Uterus (tissue), 4 donors: ENCODE data around the gene NKIRAS2. TPM values are rescaled to one million over a fixed set of nuclear protein-coding genes. Genes with fewer than 3 reads are reported as not detected.

Experiments used
- DNase-seq, 2 donors: peaks; one replicate each; pipeline ENCODE4 v3.0.0-alpha.2; 2019 to 2020
- H3K27ac ChIP-seq, 2 donors: fragments of 200-600 bp; sonication (generic); 1 replicate in 1 of 2; 2 replicates in 1 of 2; pipeline ENCODE4 v1.5.1; 2016 to 2018
- H3K27me3 ChIP-seq, 2 donors: fragments of 200-600 bp; sonication (generic); one replicate each; pipeline ENCODE4 v1.5.1; 2018 to 2019; ENCODE audit warnings: control low read depth in 1 of 2
- H3K36me3 ChIP-seq, 2 donors: fragments of 200-600 bp; sonication (generic); one replicate each; pipeline ENCODE4 v1.5.1; 2019; ENCODE audit warnings: control low read depth in 1 of 2
- H3K4me1 ChIP-seq, 2 donors: fragments of 200-600 bp; sonication (generic); one replicate each; pipeline ENCODE4 v1.5.1; 2018 to 2019; ENCODE audit warnings: control low read depth in 1 of 2
- H3K4me3 ChIP-seq, 2 donors: fragments of 200-600 bp; sonication (generic); 1 replicate in 1 of 2; 2 replicates in 1 of 2; pipeline ENCODE4 v1.5.1; 2018 to 2019; ENCODE audit warnings: mild to moderate bottlenecking in 1 of 2
- H3K9me3 ChIP-seq, 2 donors: fragments of 200-600 bp; sonication (generic); one replicate each; pipeline ENCODE4 v1.5.1; 2019; ENCODE audit warnings: control low read depth in 1 of 2
- POLR2A ChIP-seq, 2 donors: fragments of 450-650 bp; IDR thresholded peaks; one replicate each; pipeline ENCODE4 v1.6.1; 2016; ENCODE audit warnings: antibody characterized with exemption in 2 of 2, mild to moderate bottlenecking in 1 of 2, moderate library complexity in 1 of 2
- intact Hi-C: fragments of 100-400 bp; cut with DNase I; formaldehyde crosslinking; loops from one replicate; pipeline ENCODE4 v1.15.1; 2023; ENCODE audit warnings: low total_unique reads
- total RNA-seq, 4 donors: library from RNA; depleted of rRNA in 3 of 4; stranded (reverse); fragments of >200 nt in 3 of 4; gene quantifications; one replicate each; pipeline versions ENCODE4 v1.1.0 to v1.2.4, GENCODE V29; 2014 to 2023
- TF ChIP-seq, protein P1 (sequence below), 4 experiments: fragments of 200-600 bp in 2 of 4; fragments of 450-650 bp in 2 of 4; sonication (generic) in 2 of 4; IDR thresholded peaks; one replicate each; pipeline ENCODE4 v1.5.1; 2016 to 2019; ENCODE audit warnings: antibody characterized with exemption in 4 of 4, mild to moderate bottlenecking in 2 of 4, moderate library complexity in 1 of 4
- donor health status: DM: yes; HTN: yes; CAD: no.

Gene NKIRAS2
- total RNA-seq, 4 donors from 2014 or later = 2.4 to 35.4 (median 26.8) TPM

DNA sequence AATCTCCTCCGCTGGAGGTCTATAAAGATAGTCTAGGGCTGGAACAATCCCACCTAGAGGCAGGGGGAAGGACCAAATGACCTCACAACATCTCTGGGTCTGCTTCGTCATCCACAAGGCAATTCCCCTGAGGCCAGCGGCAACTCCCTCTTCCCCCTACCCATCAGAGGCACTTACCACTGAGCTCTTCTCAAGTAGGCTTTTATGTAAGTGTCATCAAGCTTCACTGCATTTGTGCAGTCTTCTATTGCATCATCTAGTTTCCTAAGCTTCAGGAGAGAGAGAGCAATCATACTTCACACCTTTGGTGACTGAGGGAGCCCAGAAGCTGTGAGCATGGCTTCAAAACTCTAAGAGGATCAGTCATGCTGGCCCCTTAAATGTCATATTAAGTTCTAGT lies 32.2 kb upstream of the NKIRAS2 start:
- H3K4me1 ChIP-seq = no peaks in the 10 kb centered on the region
- H3K9me3 ChIP-seq = no peaks in the 10 kb centered on the region
- H3K36me3 ChIP-seq = no peaks in the 10 kb centered on the region
- no peak for DNase-seq
- H3K27ac ChIP-seq = no peak overlapping the region
- intact Hi-C loops = no loop called here
- no peak for TF ChIP-seq POLR2A (IDR thresholded peaks at IDR 0.05)
- TF ChIP-seq, protein P1, sequence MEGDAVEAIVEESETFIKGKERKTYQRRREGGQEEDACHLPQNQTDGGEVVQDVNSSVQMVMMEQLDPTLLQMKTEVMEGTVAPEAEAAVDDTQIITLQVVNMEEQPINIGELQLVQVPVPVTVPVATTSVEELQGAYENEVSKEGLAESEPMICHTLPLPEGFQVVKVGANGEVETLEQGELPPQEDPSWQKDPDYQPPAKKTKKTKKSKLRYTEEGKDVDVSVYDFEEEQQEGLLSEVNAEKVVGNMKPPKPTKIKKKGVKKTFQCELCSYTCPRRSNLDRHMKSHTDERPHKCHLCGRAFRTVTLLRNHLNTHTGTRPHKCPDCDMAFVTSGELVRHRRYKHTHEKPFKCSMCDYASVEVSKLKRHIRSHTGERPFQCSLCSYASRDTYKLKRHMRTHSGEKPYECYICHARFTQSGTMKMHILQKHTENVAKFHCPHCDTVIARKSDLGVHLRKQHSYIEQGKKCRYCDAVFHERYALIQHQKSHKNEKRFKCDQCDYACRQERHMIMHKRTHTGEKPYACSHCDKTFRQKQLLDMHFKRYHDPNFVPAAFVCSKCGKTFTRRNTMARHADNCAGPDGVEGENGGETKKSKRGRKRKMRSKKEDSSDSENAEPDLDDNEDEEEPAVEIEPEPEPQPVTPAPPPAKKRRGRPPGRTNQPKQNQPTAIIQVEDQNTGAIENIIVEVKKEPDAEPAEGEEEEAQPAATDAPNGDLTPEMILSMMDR (IDR thresholded peaks at IDR 0.05) = no peak
- no peaks in the 10 kb centered on the region for H3K27me3 ChIP-seq
- no peak overlapping the region for H3K4me3 ChIP-seq

DNA sequence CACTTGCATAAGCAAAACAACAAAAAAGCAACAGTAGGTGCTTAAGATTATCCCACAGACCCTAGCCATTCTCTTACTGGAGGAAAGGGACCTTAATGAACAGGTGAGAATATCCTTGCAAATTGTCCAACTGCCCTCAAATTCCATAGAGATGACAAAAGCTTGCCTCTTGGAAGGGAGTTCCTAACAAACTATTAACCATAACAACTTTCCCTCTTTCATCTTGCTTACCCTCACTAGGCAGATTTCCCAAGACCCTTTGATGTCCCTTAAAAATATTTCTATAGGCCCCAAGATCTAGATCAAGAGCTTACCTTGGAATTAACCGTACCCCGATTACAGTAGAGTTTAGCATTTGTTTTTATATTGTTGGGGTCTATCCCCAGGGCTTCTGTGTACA lies 31.5 kb upstream of the NKIRAS2 start:
- no peaks in the 10 kb centered on the region for H3K36me3 ChIP-seq
- no peak overlapping the region for H3K27ac ChIP-seq
- TF ChIP-seq POLR2A (IDR thresholded peaks at IDR 0.05) = no peak
- TF ChIP-seq, protein P1 (IDR thresholded peaks at IDR 0.05) = no peak
- H3K27me3 ChIP-seq = no peaks in the 10 kb centered on the region
- no peaks in the 10 kb centered on the region for H3K4me1 ChIP-seq
- no peak overlapping the region for H3K4me3 ChIP-seq
- no peaks in the 10 kb centered on the region for H3K9me3 ChIP-seq
- intact Hi-C loops = no loop called here
- DNase-seq = no peak

DNA sequence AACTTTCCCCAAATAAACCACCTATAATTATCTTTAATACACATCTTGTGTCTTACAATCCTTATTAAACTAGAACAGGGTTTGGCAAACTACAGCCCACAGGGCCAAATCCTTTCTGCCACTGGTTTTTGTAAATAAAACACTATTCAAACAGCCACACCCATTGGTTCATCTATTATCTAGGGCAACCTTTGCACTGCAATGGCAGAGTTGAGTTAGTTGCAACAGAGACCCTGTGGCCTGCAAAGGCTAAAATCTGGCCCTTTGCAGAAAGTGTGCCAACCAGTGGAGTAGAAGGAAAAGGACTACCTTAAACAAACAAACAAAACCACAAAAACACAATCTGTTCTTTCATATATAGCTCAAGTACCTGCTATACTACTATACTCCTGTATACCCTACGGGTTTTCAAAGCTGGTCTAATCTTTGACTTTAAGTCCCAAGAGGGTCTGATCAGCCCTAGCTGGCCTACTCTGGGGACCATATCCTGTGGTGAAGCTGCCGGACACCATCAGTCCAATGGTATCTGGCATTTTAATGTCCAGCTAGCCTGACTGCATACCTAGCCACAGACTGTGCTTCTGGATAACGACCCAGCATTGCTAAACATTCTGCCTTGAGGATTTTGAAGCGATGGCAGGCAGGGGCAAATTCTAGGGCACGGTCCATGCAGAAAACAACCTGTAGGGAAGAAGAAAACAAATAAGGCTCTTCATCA lies 30.0 kb upstream of the NKIRAS2 start:
- TF ChIP-seq, protein P1 (IDR thresholded peaks at IDR 0.05) = no peak
- no peak for TF ChIP-seq POLR2A (IDR thresholded peaks at IDR 0.05)
- Histone ChIP-seq H3K27ac (no peak overlapping the region), H3K36me3 (no peaks in the 10 kb centered on the region), H3K4me3 (no peak overlapping the region), H3K9me3 (no peaks in the 10 kb centered on the region), H3K27me3 (no peaks in the 10 kb centered on the region), H3K4me1 (no peaks in the 10 kb centered on the region)
- no peak for DNase-seq
- intact Hi-C loops = no loop called here

DNA sequence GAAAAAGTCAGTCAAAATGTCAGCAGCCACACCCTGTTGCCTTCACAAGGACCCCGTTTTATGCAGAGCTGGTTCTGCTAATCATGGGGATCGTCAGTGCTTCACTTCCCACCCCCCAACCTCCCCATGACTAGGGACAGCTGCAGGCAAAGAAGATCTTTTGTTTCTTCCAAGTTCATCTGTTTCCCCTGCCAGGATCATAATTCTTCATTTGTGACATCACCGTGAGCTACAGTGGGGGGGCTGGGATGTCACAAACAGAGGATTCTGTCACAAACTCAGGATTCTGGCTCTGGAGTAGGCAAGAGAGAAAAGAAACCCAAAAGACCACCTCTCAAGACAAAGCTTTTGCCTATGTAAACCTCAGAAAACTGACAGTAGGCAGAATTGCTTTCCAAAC lies 27.3 kb upstream of the NKIRAS2 start:
- TF ChIP-seq, protein P1 (IDR thresholded peaks at IDR 0.05) = no peak
- TF ChIP-seq POLR2A (IDR thresholded peaks at IDR 0.05) = no peak
- Histone ChIP-seq H3K9me3 (no peaks in the 10 kb centered on the region), H3K4me3 (no peak overlapping the region), H3K4me1 (no peaks in the 10 kb centered on the region), H3K27ac (no peak overlapping the region), H3K27me3 (no peaks in the 10 kb centered on the region), H3K36me3 (no peaks in the 10 kb centered on the region)
- intact Hi-C loops = no loop called here
- no peak for DNase-seq

DNA sequence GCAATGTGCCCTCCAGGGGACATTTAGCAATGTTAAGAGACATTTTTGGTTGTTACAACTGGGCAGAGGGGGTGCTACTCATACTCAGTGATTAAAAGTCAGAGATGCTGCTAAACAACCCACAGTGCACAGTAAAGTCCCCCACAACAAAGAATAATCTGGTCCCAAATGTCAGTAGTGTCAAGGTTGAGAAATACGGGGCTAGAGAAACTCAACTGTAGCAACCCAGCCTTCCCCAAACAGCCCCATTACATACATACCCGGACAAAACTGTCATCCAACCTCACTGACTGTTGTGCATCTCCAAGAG lies 23.1 kb upstream of the NKIRAS2 start:
- no peaks in the 10 kb centered on the region for H3K36me3 ChIP-seq
- intact Hi-C loops = no loop called here

More for the DNA sequence above, 23.1 kb upstream of the NKIRAS2 start:
- Histone ChIP-seq H3K4me1 (no peaks in the 10 kb centered on the region), H3K27ac (no peak overlapping the region), H3K9me3 (no peaks in the 10 kb centered on the region), H3K27me3 (no peaks in the 10 kb centered on the region), H3K4me3 (no peak overlapping the region)
- TF ChIP-seq, protein P1 (IDR thresholded peaks at IDR 0.05) = no peak
- no peak for TF ChIP-seq POLR2A (IDR thresholded peaks at IDR 0.05)
- no peak for DNase-seq
